GM18861 (cell line): ENCODE measurements around the gene ZNF280D.

Experiments used
- ATAC-seq: cut with Tn5 transposase; IDR thresholded peaks from one replicate; pipeline ENCODE4 v1.9.1; 2021; ENCODE audit not compliant: unreplicated experiment

Gene ZNF280D

GRCh38 chr15:56749982-56750381 lies 16.7 kb upstream of the ZNF280D start:
- no peak for ATAC-seq

- ATAC-seq = no peak
Observed at GRCh38 chr15:56744701-56745683, 11.7 kb upstream of the ZNF280D start.

- ATAC-seq = no peak
Observed at GRCh38 chr15:56741541-56741940, 8.2 kb upstream of the ZNF280D start.

- ATAC-seq = no peak
Observed at GRCh38 chr15:56739964-56740640, 6.8 kb upstream of the ZNF280D start.

GRCh38 chr15:56739474-56739873 lies 6.2 kb upstream of the ZNF280D start:
- no peak for ATAC-seq

GRCh38 chr15:56737791-56738190 lies 4.5 kb upstream of the ZNF280D start:
- ATAC-seq = no peak

GRCh38 chr15:56736881-56737707 lies 3.8 kb upstream of the ZNF280D start:
- no peak for ATAC-seq

- ATAC-seq = no peak
Observed at GRCh38 chr15:56736308-56736707, 3.0 kb upstream of the ZNF280D start.

- no peak for ATAC-seq
Observed at GRCh38 chr15:56735589-56735988, 2.3 kb upstream of the ZNF280D start.

- ATAC-seq = no peak
Observed at GRCh38 chr15:56734013-56734635, 815 bp upstream of the ZNF280D start.

GRCh38 chr15:56732886-56733135 lies 498 bp downstream of the ZNF280D start:
- ATAC-seq = no peak

GRCh38 chr15:56732135-56732885 lies 999 bp downstream of the ZNF280D start:
- no peak for ATAC-seq

GRCh38 chr15:56731548-56731947 lies 1.8 kb downstream of the ZNF280D start:
- ATAC-seq = no peak

- no peak for ATAC-seq
Observed at GRCh38 chr15:56729561-56729960, 3.7 kb downstream of the ZNF280D start.

GRCh38 chr15:56725386-56725785 lies 7.9 kb downstream of the ZNF280D start:
- no peak for ATAC-seq

- ATAC-seq = no peak
Observed at GRCh38 chr15:56724232-56724631, 9.1 kb downstream of the ZNF280D start.

GRCh38 chr15:56723787-56724186 lies 9.5 kb downstream of the ZNF280D start:
- no peak for ATAC-seq

- ATAC-seq = no peak
Observed at GRCh38 chr15:56719774-56720555, 13.3 kb downstream of the ZNF280D start.

- ATAC-seq = no peak
Observed at GRCh38 chr15:56719021-56719612, 14.2 kb downstream of the ZNF280D start.
